Epithelial cell of proximal tubule (primary cell): ENCODE results near the gene FCRL5. TPM values are rescaled to one million over a fixed set of nuclear protein-coding genes. Genes with fewer than 3 reads are reported as not detected.
A peak's percentile ranks its signal among the peaks of the same experiment; 100 is the strongest.
"Not testable (repeated sequence)": the region's sequence is repeated elsewhere in the genome, so short reads cannot be mapped to it uniquely, and the experiment has no call there.

ENCODE experiments used
- DNase-seq: peaks from one replicate; pipeline ENCODE4 v3.0.0-alpha.2; 2011; ENCODE audit warnings: low read depth
- H3K4me3 ChIP-seq: 2 replicates; pipeline ENCODE4 v1.5.1; 2011; ENCODE audit warnings: low read depth, mild to moderate bottlenecking, low read length
- total RNA-seq: library from RNA; depleted of rRNA; stranded (reverse); fragments of >200 nt; gene quantifications from 2 replicates; pipeline ENCODE4 v1.2.3, GENCODE V29; 2015
- TF ChIP-seq, protein P1 (sequence below): conservative IDR thresholded peaks from 2 replicates; pipeline ENCODE4 v1.5.1; 2012; ENCODE audit warnings: low read depth, mild to moderate bottlenecking, low read length

The FCRL5 gene
- total RNA-seq, 1 donor from 2014 or later, result not detected

GRCh38 chr1:157566484-157567300, 14.4 kb upstream of the FCRL5 start:
- no peak overlapping the region for H3K4me3 ChIP-seq
- TF ChIP-seq, protein P1, sequence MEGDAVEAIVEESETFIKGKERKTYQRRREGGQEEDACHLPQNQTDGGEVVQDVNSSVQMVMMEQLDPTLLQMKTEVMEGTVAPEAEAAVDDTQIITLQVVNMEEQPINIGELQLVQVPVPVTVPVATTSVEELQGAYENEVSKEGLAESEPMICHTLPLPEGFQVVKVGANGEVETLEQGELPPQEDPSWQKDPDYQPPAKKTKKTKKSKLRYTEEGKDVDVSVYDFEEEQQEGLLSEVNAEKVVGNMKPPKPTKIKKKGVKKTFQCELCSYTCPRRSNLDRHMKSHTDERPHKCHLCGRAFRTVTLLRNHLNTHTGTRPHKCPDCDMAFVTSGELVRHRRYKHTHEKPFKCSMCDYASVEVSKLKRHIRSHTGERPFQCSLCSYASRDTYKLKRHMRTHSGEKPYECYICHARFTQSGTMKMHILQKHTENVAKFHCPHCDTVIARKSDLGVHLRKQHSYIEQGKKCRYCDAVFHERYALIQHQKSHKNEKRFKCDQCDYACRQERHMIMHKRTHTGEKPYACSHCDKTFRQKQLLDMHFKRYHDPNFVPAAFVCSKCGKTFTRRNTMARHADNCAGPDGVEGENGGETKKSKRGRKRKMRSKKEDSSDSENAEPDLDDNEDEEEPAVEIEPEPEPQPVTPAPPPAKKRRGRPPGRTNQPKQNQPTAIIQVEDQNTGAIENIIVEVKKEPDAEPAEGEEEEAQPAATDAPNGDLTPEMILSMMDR, result no peak

GRCh38 chr1:157562515-157562914, 10.2 kb upstream of the FCRL5 start:
- no peak overlapping the region for H3K4me3 ChIP-seq
- TF ChIP-seq, protein P1, result no peak
- no peak for DNase-seq

More at GRCh38 chr1:157566484-157567300, 14.4 kb upstream of the FCRL5 start:
- no peak for DNase-seq

GRCh38 chr1:157558119-157558518, 5.8 kb upstream of the FCRL5 start:
- H3K4me3 ChIP-seq, result no peak overlapping the region
- TF ChIP-seq, protein P1, result no peak

GRCh38 chr1:157548081-157548480, 4.2 kb downstream of the FCRL5 start:
- not testable (repeated sequence) for H3K4me3 ChIP-seq, DNase-seq

More at GRCh38 chr1:157558119-157558518, 5.8 kb upstream of the FCRL5 start:
- DNase-seq, result no peak

- peak; percentile 12 for DNase-seq
- TF ChIP-seq, protein P1, result no peak
- no peak overlapping the region for H3K4me3 ChIP-seq
These were observed 9.6 kb downstream of the FCRL5 start for GRCh38 chr1:157542676-157543075.

DNA sequence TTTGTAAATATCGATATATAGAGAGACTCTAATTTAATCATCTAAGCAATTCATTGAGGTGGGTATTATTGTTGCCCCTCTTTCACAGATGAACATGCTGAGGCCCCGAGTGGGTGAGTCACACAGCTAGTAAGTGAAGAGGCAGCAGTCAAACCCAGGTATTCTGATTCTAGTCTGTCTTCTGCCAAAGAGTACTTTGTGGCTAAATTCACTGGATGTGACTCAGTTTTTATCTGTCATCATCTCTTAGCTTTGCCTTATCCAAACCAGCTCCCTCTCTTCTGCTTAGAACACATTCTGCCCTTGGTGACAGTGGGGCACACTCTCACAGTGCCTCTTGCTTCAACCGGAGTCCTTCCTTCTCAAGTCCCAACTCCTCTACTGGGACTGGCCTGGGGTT, 11.5 kb downstream of the FCRL5 start:
- H3K4me3 ChIP-seq, result no peak overlapping the region
- TF ChIP-seq, protein P1, result no peak
- DNase-seq, result no peak

DNA sequence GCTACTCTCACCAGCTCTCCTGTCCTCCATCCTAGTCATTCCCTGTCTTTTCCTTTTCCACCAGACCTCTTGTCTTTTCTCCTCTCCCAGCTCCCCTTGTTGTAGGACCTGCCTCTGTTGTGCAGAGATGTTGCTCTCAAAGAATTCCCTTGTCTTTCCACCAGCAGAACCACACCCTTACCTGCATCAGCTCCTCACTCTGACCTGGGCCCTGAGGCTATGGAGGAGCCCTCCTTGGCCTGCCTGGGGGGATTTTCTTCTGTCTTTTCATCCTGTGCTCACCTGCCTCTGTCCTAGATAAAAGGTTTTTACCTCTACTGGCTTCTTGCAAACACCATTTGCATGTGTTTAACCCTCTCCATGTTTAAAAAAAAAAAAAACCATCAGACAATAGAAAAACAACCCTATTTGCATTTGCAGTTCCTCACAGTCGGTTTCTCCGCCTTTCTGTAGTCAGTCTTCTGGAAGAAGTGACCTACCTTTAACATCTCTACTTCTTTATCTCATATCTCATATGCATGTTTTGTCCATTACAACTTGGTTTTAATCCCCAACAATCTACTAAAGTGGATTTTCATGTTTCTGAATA, 12.1 kb downstream of the FCRL5 start:
- DNase-seq, result no peak
- TF ChIP-seq, protein P1, result no peak
- no peak overlapping the region for H3K4me3 ChIP-seq
